ENCODE results near the gene MBNL3. TPM values are rescaled to one million over a fixed set of nuclear protein-coding genes. Genes with fewer than 3 reads are reported as not detected.

MBNL3 gene
- polyA plus RNA-seq, 1 of the 3 experiments (the other 2 are of a cell fraction), result 0.21 TPM

- H3K36me3 ChIP-seq (replicated peaks in 1 of 2; ENCODE audit: control insufficient read depth in 1 of 2, insufficient read depth in 2 of 2, low read length in 1 of 2), result no peaks in the 10 kb centered on the region
- no peaks in the 10 kb centered on the region for H3K9me2 ChIP-seq
- H2AFZ ChIP-seq (ENCODE audit: low read depth), result no peak overlapping the region
- TF ChIP-seq YY1 (IDR thresholded peaks at IDR 0.05; ENCODE audit: low read depth) (no peak), REST (IDR thresholded peaks at IDR 0.05; ENCODE audit: low read depth, low read length) (no peak), FOXJ3 (CRISPR knock-in tag; IDR thresholded peaks at IDR 0.05) (no peak), CTCF (IDR thresholded peaks at IDR 0.05) (no peak)
- no peak overlapping the region for H3K9ac ChIP-seq
- no peaks in the 10 kb centered on the region for H3K9me3 ChIP-seq
- ChIA-PET CTCF (no interaction called here), POLR2A (no interaction called here)
- no peak overlapping the region for H3K27ac ChIP-seq (ENCODE audit: low read depth in 2 of 2, low read length in 1 of 2)
- no peaks in the 10 kb centered on the region for H4K20me1 ChIP-seq (ENCODE audit: insufficient read depth)
- no peaks in the 10 kb centered on the region for H3F3A ChIP-seq (replicated peaks; ENCODE audit: insufficient read depth)
- WGBS (ENCODE audit: low lambda C conversion rate), result 46% methylated on average over 2 of the region's 2 CpGs
- no peaks in the 10 kb centered on the region for H3K27me3 ChIP-seq (ENCODE audit: insufficient read depth)
- no peaks in the 10 kb centered on the region for H3K4me1 ChIP-seq (ENCODE audit: control insufficient read depth in 1 of 2, insufficient read depth in 2 of 2, low read depth in 1 of 2, low read length in 1 of 2)
- no peak overlapping the region for H3K4me3 ChIP-seq (ENCODE audit: low read depth in 2 of 2, low read length in 1 of 2)
- no peaks in the 10 kb centered on the region for H3K79me2 ChIP-seq (ENCODE audit: insufficient read depth)
- no peak overlapping the region for H3K4me2 ChIP-seq
- DNase-seq, result no peak
Measured at GRCh38 chrX:132444936-132445335, 43.9 kb downstream of the MBNL3 start.

- POLR2A ChIA-PET, result no interaction called here
- WGBS (ENCODE audit: low lambda C conversion rate), result 29% methylated on average over 5 of the region's 5 CpGs
- TF ChIP-seq TEAD4 (IDR thresholded peaks at IDR 0.05; ENCODE audit: borderline replicate concordance, insufficient read depth) (no peak), FOXM1 (IDR thresholded peaks at IDR 0.05; ENCODE audit: low read depth) (no peak), MAX (IDR thresholded peaks at IDR 0.05; ENCODE audit: low read depth) (no peak), GABPA (IDR thresholded peaks at IDR 0.05; ENCODE audit: low read depth) (no peak), TAF1 (IDR thresholded peaks at IDR 0.05; ENCODE audit: borderline replicate concordance, low read depth, low read length) (no peak), RAD21 (IDR thresholded peaks at IDR 0.05; ENCODE audit: low read length) (no peak), IRF3 (IDR thresholded peaks at IDR 0.05; ENCODE audit: low read depth, low read length) (no peak), FOXJ3 (CRISPR knock-in tag; IDR thresholded peaks at IDR 0.05) (no peak), EP300 (IDR thresholded peaks at IDR 0.05; ENCODE audit: borderline replicate concordance in 1 of 2, low read depth in 1 of 2, low read length in 1 of 2) (no peak), TCF12 (IDR thresholded peaks at IDR 0.05) (no peak), ELF1 (IDR thresholded peaks at IDR 0.05) (no peak), PBX3 (IDR thresholded peaks at IDR 0.05) (no peak), USF2 (IDR thresholded peaks at IDR 0.05; ENCODE audit: borderline replicate concordance, low read depth, low read length) (no peak), NRF1 (IDR thresholded peaks at IDR 0.05; ENCODE audit: low read depth, low read length) (no peak), NFIC (IDR thresholded peaks at IDR 0.05; ENCODE audit: borderline replicate concordance) (no peak)
Measured at GRCh38 chrX:132443196-132444135, 45.4 kb downstream of the MBNL3 start.

More at GRCh38 chrX:132443196-132444135, 45.4 kb downstream of the MBNL3 start:
- no peak for DNase-seq
- Histone ChIP-seq H3K4me2 (no peak overlapping the region), H2AFZ (ENCODE audit: low read depth) (no peak overlapping the region), H3K9ac (no peak overlapping the region), H3K79me2 (ENCODE audit: insufficient read depth) (no peaks in the 10 kb centered on the region), H3K27ac (ENCODE audit: low read depth in 2 of 2, low read length in 1 of 2) (no peak overlapping the region), H3K4me1 (ENCODE audit: control insufficient read depth in 1 of 2, insufficient read depth in 2 of 2, low read depth in 1 of 2, low read length in 1 of 2) (no peaks in the 10 kb centered on the region), H3K27me3 (ENCODE audit: insufficient read depth) (no peaks in the 10 kb centered on the region), H3K9me3 (no peaks in the 10 kb centered on the region), H3K9me2 (no peaks in the 10 kb centered on the region), H3K4me3 (ENCODE audit: low read depth in 2 of 2, low read length in 1 of 2) (no peak overlapping the region), H4K20me1 (ENCODE audit: insufficient read depth) (no peaks in the 10 kb centered on the region), H3F3A (replicated peaks; ENCODE audit: insufficient read depth) (no peaks in the 10 kb centered on the region), H3K36me3 (replicated peaks in 1 of 2; ENCODE audit: control insufficient read depth in 1 of 2, insufficient read depth in 2 of 2, low read length in 1 of 2) (no peaks in the 10 kb centered on the region)
- CTCF ChIA-PET, result no interaction called here
